SK-N-SH (cell line): ENCODE measurements around the gene INPP5A. TPM values are rescaled to one million over a fixed set of nuclear protein-coding genes. Genes with fewer than 3 reads are reported as not detected.

Source experiments
- CTCF ChIA-PET: fragments of 300-600, 350-600 bp; formaldehyde crosslinking; extraction: SDS; loops from one replicate; lab custom pipeline; 2021; lab: Yijun Ruan, JAX
- POLR2A ChIA-PET: fragments of 350-600 bp; sonication (Branson Sonifier 250); formaldehyde crosslinking; extraction: SDS; loops from one replicate; lab custom pipeline; 2020; ENCODE audit warnings: antibody characterized with exemption, inconsistent platforms; lab: Yijun Ruan, JAX
- DNase-seq: peaks from one replicate; pipeline ENCODE4 v3.0.0; 2012
- H2AFZ ChIP-seq: fragments of 200-600 bp; sonication (generic); 2 replicates; pipeline ENCODE4 v1.8.1; 2016; ENCODE audit warnings: antibody characterized with exemption, mild to moderate bottlenecking, low read depth
- H3F3A ChIP-seq: fragments of 200-600 bp; sonication (generic); replicated peaks from 2 replicates; pipeline ENCODE3; 2016; ENCODE audit warnings: antibody characterized with exemption, mild to moderate bottlenecking; ENCODE audit not compliant: insufficient read depth
- H3K27ac ChIP-seq, 2 experiments: fragments of 200-500 bp in 1 of 2; fragments of 200-600 bp in 1 of 2; sonication (Bioruptor generic) in 1 of 2; sonication (generic), shearing (Covaris generic) in 1 of 2; 2 replicates each; pipeline versions ENCODE4 v1.5.1 to v1.6.1; 2014 to 2016; ENCODE audit warnings: low read depth in 2 of 2, inconsistent platforms in 1 of 2, low read length in 1 of 2, mild to moderate bottlenecking in 1 of 2, mixed read lengths in 1 of 2
- H3K27me3 ChIP-seq: fragments of 200-600 bp; sonication (generic), shearing (Covaris generic); 2 replicates; pipeline ENCODE4 v1.6.1; 2016; ENCODE audit warnings: mixed run types; ENCODE audit not compliant: insufficient read depth
- H3K36me3 ChIP-seq, 2 experiments: fragments of 200-500 bp in 1 of 2; fragments of 200-600 bp in 1 of 2; sonication (Bioruptor generic) in 1 of 2; sonication (generic) in 1 of 2; replicated peaks in 1 of 2; 2 replicates each; pipeline versions ENCODE3 to v1.5.1; 2014 to 2016; ENCODE audit warnings: low read length in 1 of 2, mild to moderate bottlenecking in 1 of 2; ENCODE audit not compliant: insufficient read depth in 2 of 2, control insufficient read depth in 1 of 2
- H3K4me1 ChIP-seq, 2 experiments: fragments of 200-500 bp in 1 of 2; fragments of 200-600 bp in 1 of 2; sonication (Bioruptor generic) in 1 of 2; sonication (generic), shearing (Covaris generic) in 1 of 2; 2 replicates each; pipeline versions ENCODE4 v1.5.1 to v1.6.1; 2014 to 2016; ENCODE audit warnings: low read depth in 1 of 2, low read length in 1 of 2, mixed run types in 1 of 2; ENCODE audit not compliant: insufficient read depth in 2 of 2, control insufficient read depth in 1 of 2
- H3K4me2 ChIP-seq: fragments of 200-600 bp; sonication (generic), shearing (Covaris generic); 2 replicates; pipeline ENCODE4 v1.6.1; 2017; ENCODE audit warnings: mixed run types
- H3K4me3 ChIP-seq, 2 experiments: fragments of 200-500 bp in 1 of 2; fragments of 200-600 bp in 1 of 2; sonication (Bioruptor generic) in 1 of 2; sonication (generic), shearing (Covaris generic) in 1 of 2; 2 replicates each; pipeline versions ENCODE4 v1.5.1 to v1.8.1; 2014 to 2016; ENCODE audit warnings: low read depth in 2 of 2, inconsistent platforms in 1 of 2, low read length in 1 of 2, mild to moderate bottlenecking in 1 of 2, mixed read lengths in 1 of 2, moderate library complexity in 1 of 2
- H3K79me2 ChIP-seq: fragments of 200-600 bp; sonication (generic); 2 replicates; pipeline ENCODE4 v1.8.1; 2017; ENCODE audit warnings: mild to moderate bottlenecking; ENCODE audit not compliant: insufficient read depth
- H3K9ac ChIP-seq: fragments of 200-600 bp; sonication (generic); 2 replicates; pipeline ENCODE4 v1.6.1; 2017; ENCODE audit warnings: mixed run types
- H3K9me2 ChIP-seq: fragments of 200-600 bp; sonication (generic); 2 replicates; pipeline ENCODE4 v1.6.1; 2017; ENCODE audit warnings: mixed run types
- H3K9me3 ChIP-seq: fragments of 200-600 bp; sonication (generic); 2 replicates; pipeline ENCODE4 v1.6.1; 2017; ENCODE audit warnings: mixed run types, mild to moderate bottlenecking, moderate library complexity
- H4K20me1 ChIP-seq: fragments of 200-600 bp; sonication (generic); 2 replicates; pipeline ENCODE4 v1.6.1; 2017; ENCODE audit warnings: mild to moderate bottlenecking, mixed run types; ENCODE audit not compliant: insufficient read depth
- CHD2 ChIP-seq: fragments of 150-350 bp; IDR thresholded peaks from 2 replicates; pipeline ENCODE4 v1.6.1; 2018; ENCODE audit warnings: low read length; ENCODE audit not compliant: partially characterized antibody
- EZH2phosphoT487 ChIP-seq: fragments of 200-600 bp; sonication (generic); IDR thresholded peaks from 2 replicates; pipeline ENCODE4 v1.6.1; 2017; ENCODE audit warnings: low read depth, mixed run types, mild to moderate bottlenecking, antibody characterized with exemption, moderate library complexity, borderline replicate concordance
- FOXJ3 ChIP-seq: sonication (generic); formaldehyde crosslinking; IDR thresholded peaks from 2 replicates; pipeline ENCODE4 v1.5.1; 2020; ENCODE audit warnings: mild to moderate bottlenecking, missing genetic modification reagents
- FOXM1 ChIP-seq: IDR thresholded peaks from 2 replicates; pipeline ENCODE4 v1.4.0; 2012; ENCODE audit warnings: low read depth, mild to moderate bottlenecking
- MXI1 ChIP-seq: IDR thresholded peaks from 2 replicates; pipeline ENCODE4 v1.6.1; 2012; ENCODE audit warnings: mild to moderate bottlenecking, low read depth, low read length, improper control_type of control experiment
- NFIC ChIP-seq: IDR thresholded peaks from 2 replicates; pipeline ENCODE4 v1.4.0; 2012; ENCODE audit warnings: borderline replicate concordance
- PBX3 ChIP-seq: IDR thresholded peaks from 2 replicates; pipeline ENCODE4; 2012
- USF2 ChIP-seq: fragments of 150-350 bp; IDR thresholded peaks from 2 replicates; pipeline ENCODE4 v1.6.1; 2017; ENCODE audit warnings: antibody characterized with exemption, low read length, low read depth, borderline replicate concordance
- WGBS: methylation state at CpG from one replicate; pipeline ENCODE4 v1.1.6; 2017; ENCODE audit warnings: low lambda C conversion rate; 5-methylcytosine and 5-hydroxymethylcytosine counted together
- polyA plus RNA-seq, 3 experiments: library from polyadenylated mRNA; depleted of rRNA; stranded (reverse); fragments of >200 nt; gene quantifications; 2 replicates each; pipeline ENCODE4 v1.2.3, GENCODE V29; 2012

The INPP5A gene
- polyA plus RNA-seq, 1 of the 3 experiments (the other 2 are of a cell fraction), result 12.0 TPM

- Histone ChIP-seq H3K36me3 (no peaks in the 10 kb centered on the region), H3K27me3 (no peaks in the 10 kb centered on the region), H2AFZ (no peak overlapping the region), H3K4me2 (no peak overlapping the region), H3K9me3 (no peaks in the 10 kb centered on the region), H3F3A (no peaks in the 10 kb centered on the region), H3K4me1 (no peaks in the 10 kb centered on the region; a peak in 1 of 4 replicates), H3K27ac (no peak overlapping the region), H3K9ac (no peak overlapping the region), H4K20me1 (no peaks in the 10 kb centered on the region), H3K4me3 (no peak overlapping the region), H3K79me2 (no peaks in the 10 kb centered on the region), H3K9me2 (no peaks in the 10 kb centered on the region)
- CTCF ChIA-PET, result interaction anchor here (1.6 kb wide), 1 partner anchor 18 kb away, joined by 5 read pairs; no protein-coding TSS in a partner anchor
- DNase-seq, result peak; percentile 13
- TF ChIP-seq CHD2 (no peak), FOXM1 (no peak), MXI1 (no peak), PBX3 (no peak), USF2 (no peak), NFIC (no peak), FOXJ3 (CRISPR knock-in tag) (no peak)
- POLR2A ChIA-PET, result no interaction called here
- 95% methylated on average over 30 of the region's 32 CpGs for WGBS
Observed at GRCh38 chr10:132614431-132615340, 77.1 kb downstream of the INPP5A start.

GRCh38 chr10:132615341-132616169 is 78.0 kb downstream of the INPP5A start:
- Histone ChIP-seq H4K20me1 (no peaks in the 10 kb centered on the region), H3K4me2 (no peak overlapping the region), H3K36me3 (no peaks in the 10 kb centered on the region), H3K4me1 (no peaks in the 10 kb centered on the region; a peak in 1 of 4 replicates), H3K9me2 (no peaks in the 10 kb centered on the region), H3K9ac (no peak overlapping the region), H3K27me3 (no peaks in the 10 kb centered on the region), H3K9me3 (no peaks in the 10 kb centered on the region), H3K27ac (no peak overlapping the region), H3K79me2 (no peaks in the 10 kb centered on the region), H2AFZ (no peak overlapping the region), H3K4me3 (no peak overlapping the region), H3F3A (no peaks in the 10 kb centered on the region)
- TF ChIP-seq USF2, result no peak
- no peak for TF ChIP-seq EZH2phosphoT487
- CTCF ChIA-PET, result interaction anchor here (1.6 kb wide), 1 partner anchor 17 kb away, joined by 5 read pairs; no protein-coding TSS in a partner anchor
- POLR2A ChIA-PET, result interaction anchor here (0.7 kb wide), 1 partner anchor 12 kb away, joined by 3 read pairs; no protein-coding TSS in a partner anchor
- 94% methylated on average over 13 of the region's 22 CpGs for WGBS
- peak; percentile 14 for DNase-seq
